MM.1S (cell line): Measurements from ENCODE around the gene BCAR1.

ENCODE experiments used
- DNase-seq: peaks from one replicate; pipeline ENCODE4 v3.0.0-alpha.2; 2015
- H2AFZ ChIP-seq: fragments of 300-600 bp; sonication (generic); 2 replicates; pipeline ENCODE4 v1.6.0; 2016; ENCODE audit warnings: antibody characterized with exemption, low read length
- H3F3A ChIP-seq: fragments of 300-600 bp; sonication (generic); 2 replicates; pipeline ENCODE4 v1.6.1; 2016; ENCODE audit warnings: mild to moderate bottlenecking, antibody characterized with exemption, low read length, moderate library complexity, mixed read lengths; ENCODE audit not compliant: insufficient read depth
- H3K27ac ChIP-seq: fragments of 300-600 bp; sonication (generic); 2 replicates; pipeline ENCODE4 v1.5.1; 2016; ENCODE audit warnings: mild to moderate bottlenecking, low read length
- H3K27me3 ChIP-seq: fragments of 300-600 bp; sonication (generic); replicated peaks from 2 replicates; pipeline ENCODE4 v1.6.0; 2016; ENCODE audit warnings: low read length; ENCODE audit not compliant: insufficient read depth
- H3K36me3 ChIP-seq: fragments of 300-600 bp; sonication (generic); replicated peaks from 2 replicates; pipeline ENCODE4 v1.6.1; 2016; ENCODE audit warnings: mild to moderate bottlenecking, low read length, mixed read lengths; ENCODE audit not compliant: insufficient read depth
- H3K4me1 ChIP-seq: fragments of 300-600 bp; sonication (generic); 2 replicates; pipeline ENCODE4 v1.6.1; 2016; ENCODE audit warnings: low read length, mixed read lengths
- H3K4me2 ChIP-seq: fragments of 300-600 bp; sonication (generic); 2 replicates; pipeline ENCODE4 v1.6.0; 2016; ENCODE audit warnings: low read depth, low read length
- H3K4me3 ChIP-seq: fragments of 300-600 bp; sonication (generic); 2 replicates; pipeline ENCODE4 v1.5.1; 2016; ENCODE audit warnings: low read length, mixed read lengths
- H3K79me2 ChIP-seq: fragments of 300-600 bp; sonication (generic); 2 replicates; pipeline ENCODE4 v1.6.1; 2016; ENCODE audit warnings: mixed run types, low read length, mixed read lengths
- H3K9ac ChIP-seq: fragments of 300-600 bp; sonication (generic); 2 replicates; pipeline ENCODE4 v1.6.1; 2016; ENCODE audit warnings: low read length, mixed read lengths
- H3K9me2 ChIP-seq: fragments of 300-600 bp; sonication (generic); replicated peaks from 2 replicates; pipeline ENCODE4 v1.6.1; 2016; ENCODE audit warnings: mild to moderate bottlenecking, low read length, mixed read lengths; ENCODE audit not compliant: insufficient read depth
- H3K9me3 ChIP-seq: fragments of 300-600 bp; sonication (generic); replicated peaks from 2 replicates; pipeline ENCODE4 v1.6.1; 2016; ENCODE audit warnings: mild to moderate bottlenecking, low read length, mixed read lengths; ENCODE audit not compliant: insufficient read depth
- H4K20me1 ChIP-seq: fragments of 300-600 bp; sonication (generic); 2 replicates; pipeline ENCODE4 v1.6.1; 2016; ENCODE audit warnings: mild to moderate bottlenecking, low read length, moderate library complexity, mixed read lengths; ENCODE audit not compliant: insufficient read depth
- CTCF ChIP-seq: fragments of 300-600 bp; sonication (generic); IDR thresholded peaks from 2 replicates; pipeline ENCODE4 v1.5.1; 2016; ENCODE audit warnings: antibody characterized with exemption, low read length, mixed read lengths
- EZH2 ChIP-seq: fragments of 300-600 bp; sonication (generic); optimal IDR thresholded peaks from 2 replicates; pipeline ENCODE3; 2017; ENCODE audit warnings: low read depth, mild to moderate bottlenecking, antibody characterized with exemption, low read length, mixed read lengths
- EZH2phosphoT487 ChIP-seq: fragments of 300-600 bp; sonication (generic); IDR thresholded peaks from 2 replicates; pipeline ENCODE4 v1.6.1; 2018; ENCODE audit warnings: antibody characterized with exemption, low read length

Gene BCAR1

GRCh38 chr16:75262800-75263127, 11.3 kb upstream of the BCAR1 start:
- H3K36me3 ChIP-seq, result no peaks in the 10 kb centered on the region
- H3K4me2 ChIP-seq, result no peak overlapping the region
- no peak overlapping the region for H3K9ac ChIP-seq
- no peaks in the 10 kb centered on the region for H3K4me1 ChIP-seq
- H3K4me3 ChIP-seq, result no peak overlapping the region
- no peaks in the 10 kb centered on the region for H3F3A ChIP-seq
- H4K20me1 ChIP-seq, result no peaks in the 10 kb centered on the region
- DNase-seq, result no peak
- H3K9me2 ChIP-seq, result no peaks in the 10 kb centered on the region
- H3K9me3 ChIP-seq, result no peaks in the 10 kb centered on the region
- H2AFZ ChIP-seq, result no peak overlapping the region
- TF ChIP-seq EZH2phosphoT487 (no peak), EZH2 (no peak), CTCF (no peak)
- H3K27me3 ChIP-seq, result 0 out of 2 replicates have a peak, but pooled peaks cover 7% of the 10 kb centered on the region
- no peak overlapping the region for H3K27ac ChIP-seq
- H3K79me2 ChIP-seq, result no peaks in the 10 kb centered on the region

GRCh38 chr16:75262104-75262799, 10.8 kb upstream of the BCAR1 start:
- Histone ChIP-seq H3K9ac (no peak overlapping the region), H3K4me2 (no peak overlapping the region), H3K79me2 (no peaks in the 10 kb centered on the region), H3K27me3 (0 out of 2 replicates have a peak, but pooled peaks cover 7% of the 10 kb centered on the region), H3K9me3 (no peaks in the 10 kb centered on the region), H3K4me3 (no peak overlapping the region), H3K36me3 (no peaks in the 10 kb centered on the region), H4K20me1 (no peaks in the 10 kb centered on the region), H2AFZ (no peak overlapping the region), H3F3A (no peaks in the 10 kb centered on the region), H3K4me1 (no peaks in the 10 kb centered on the region), H3K9me2 (no peaks in the 10 kb centered on the region), H3K27ac (no peak overlapping the region)
- TF ChIP-seq CTCF (no peak), EZH2 (no peak), EZH2phosphoT487 (no peak)
- DNase-seq, result no peak

GRCh38 chr16:75261590-75262078, 10.2 kb upstream of the BCAR1 start:
- Histone ChIP-seq H3K27me3 (0 out of 2 replicates have a peak, but pooled peaks cover 4% of the 10 kb centered on the region), H3K79me2 (no peaks in the 10 kb centered on the region), H3K36me3 (no peaks in the 10 kb centered on the region), H2AFZ (no peak overlapping the region), H3K4me3 (no peak overlapping the region), H3K9me2 (no peaks in the 10 kb centered on the region), H3F3A (no peaks in the 10 kb centered on the region), H3K9me3 (no peaks in the 10 kb centered on the region), H3K9ac (no peak overlapping the region), H3K4me1 (no peaks in the 10 kb centered on the region), H3K27ac (no peak overlapping the region), H4K20me1 (no peaks in the 10 kb centered on the region), H3K4me2 (no peak overlapping the region)
- DNase-seq, result no peak
- TF ChIP-seq CTCF, result no peak
- TF ChIP-seq EZH2phosphoT487, result no peak
- TF ChIP-seq EZH2, result no peak
